ENCODE measurements around the gene VPS33B. TPM values are rescaled to one million over a fixed set of nuclear protein-coding genes. Genes with fewer than 3 reads are reported as not detected.

The VPS33B gene
- total and polyA plus RNA-seq, 2 of the 13 experiments (the other 11 are each of a cell fraction or from before 2014, with no cell fraction given), result 15.8 to 16.5 TPM

DNA sequence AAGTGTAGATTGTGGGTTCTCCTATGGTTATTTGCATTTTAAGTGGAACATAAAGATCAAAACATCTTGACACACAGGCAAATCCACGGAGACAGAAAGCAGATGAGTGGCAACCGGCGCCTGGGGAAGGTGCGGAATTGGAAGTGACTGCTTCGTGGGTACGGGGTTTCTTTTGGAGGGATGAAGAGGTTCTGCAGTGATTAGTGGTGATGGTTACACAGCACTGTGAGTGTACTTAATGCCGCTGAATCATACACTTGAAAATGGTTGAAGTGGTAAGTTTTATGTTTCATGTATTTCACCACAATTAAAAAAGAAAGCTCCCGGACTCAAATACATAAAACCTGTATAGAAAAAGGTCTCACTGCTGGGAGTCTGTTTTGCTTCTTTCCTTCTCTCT is 18.5 kb upstream of the VPS33B start:
- intact Hi-C loops (cut with micrococcal nuclease; ENCODE audit: unreplicated experiment) (no loop called here), in situ Hi-C loops (cut with HindIII; ENCODE audit: extremely low pct_ligation_motif_present, low pct_unique_long_range_greater_than_20kb) (no loop called here)
- no peaks in the 10 kb centered on the region for H3K79me2 ChIP-seq (ENCODE audit: insufficient read depth, low read length)
- 40% methylated on average over 8 of the region's 8 CpGs for WGBS (ENCODE audit: low lambda C conversion rate)
- no peaks in the 10 kb centered on the region for H4K20me1 ChIP-seq (ENCODE audit: insufficient read depth, low read length)
- no peak overlapping the region for H2AFZ ChIP-seq (ENCODE audit: low read length)
- BruUV-seq (replicated peaks), result no TSS peak
- FAIRE-seq (no peak), ATAC-seq (no peak), DNase-seq (ENCODE audit: low spot score) (no peak)
- no peak overlapping the region for H3K4me2 ChIP-seq (ENCODE audit: low read depth, low read length)
- TF ChIP-seq NFRKB (IDR thresholded peaks at IDR 0.05), result no peak
- TF ChIP-seq FOXA1 (IDR thresholded peaks at IDR 0.05), result no peak
- TF ChIP-seq FOXA1 (CRISPR knock-in tag; IDR thresholded peaks at IDR 0.05), result no peak
- TF ChIP-seq ONECUT2 (CRISPR knock-in tag; IDR thresholded peaks at IDR 0.05), result no peak
- no peak for TF ChIP-seq EHMT2 (IDR thresholded peaks at IDR 0.05; ENCODE audit: borderline replicate concordance, low read depth, low read length)
- no peak for TF ChIP-seq NCOA2 (CRISPR knock-in tag; IDR thresholded peaks at IDR 0.05)
- H3K27me3 ChIP-seq (ENCODE audit: control insufficient read depth in 1 of 2, insufficient read depth in 2 of 2, low read length in 2 of 2), result peaks cover 0 to 30% of the 10 kb centered on the region in 2 experiments; a peak in 3 of 5 replicates
- H3K27ac ChIP-seq (ENCODE audit: extremely low read length, insufficient read depth, low read length), result no peak overlapping the region
- H3K9ac ChIP-seq (ENCODE audit: insufficient read depth, low read depth, low read length), result no peak overlapping the region
- no peaks in the 10 kb centered on the region for H3K9me3 ChIP-seq (ENCODE audit: low read length)
- ChIA-PET POLR2A (interaction anchor here (1.5 kb wide), 1 partner anchor 19 kb away, joined by 4 read pairs; the partner anchor contains the start of gene VPS33B), CTCF (ENCODE audit: low intra/inter-chr PET ratio, low total read pairs) (no interaction called here)
- H3K4me3 ChIP-seq (replicated peaks in 1 of 3; ENCODE audit: insufficient read depth in 1 of 3, low read depth in 2 of 3, low read length in 3 of 3), result no peak overlapping the region
- no peaks in the 10 kb centered on the region for H3K36me3 ChIP-seq (replicated peaks in 1 of 2; ENCODE audit: control insufficient read depth in 1 of 2, insufficient read depth in 2 of 2, low read length in 2 of 2)
- no peaks in the 10 kb centered on the region for H3K4me1 ChIP-seq (ENCODE audit: insufficient read depth, low read length)

DNA sequence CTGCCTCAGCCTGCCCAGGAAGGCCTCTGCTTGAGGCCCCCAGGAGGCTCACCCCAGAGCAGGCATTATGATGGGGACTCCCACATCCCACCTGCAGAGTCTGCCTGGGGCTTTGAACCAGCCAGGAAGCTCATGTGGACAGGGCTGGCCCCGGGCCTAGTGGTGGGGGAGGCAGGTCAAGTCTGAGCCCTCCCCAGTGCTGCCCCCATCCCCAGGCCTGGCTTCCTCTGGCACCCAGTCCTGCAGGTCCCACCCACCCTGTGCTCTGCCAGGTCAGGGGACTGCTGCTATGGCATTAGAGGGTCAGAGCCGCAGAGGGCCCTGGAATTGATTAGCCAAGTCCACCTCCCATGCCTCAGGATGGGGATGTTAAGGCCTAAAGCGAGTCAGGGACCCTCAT is 17.6 kb upstream of the VPS33B start:
- H3K9me3 ChIP-seq (ENCODE audit: low read length), result no peaks in the 10 kb centered on the region
- TF ChIP-seq, protein P1, sequence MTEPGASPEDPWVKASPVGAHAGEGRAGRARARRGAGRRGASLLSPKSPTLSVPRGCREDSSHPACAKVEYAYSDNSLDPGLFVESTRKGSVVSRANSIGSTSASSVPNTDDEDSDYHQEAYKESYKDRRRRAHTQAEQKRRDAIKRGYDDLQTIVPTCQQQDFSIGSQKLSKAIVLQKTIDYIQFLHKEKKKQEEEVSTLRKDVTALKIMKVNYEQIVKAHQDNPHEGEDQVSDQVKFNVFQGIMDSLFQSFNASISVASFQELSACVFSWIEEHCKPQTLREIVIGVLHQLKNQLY (CRISPR knock-in tag; IDR thresholded peaks at IDR 0.05), result no peak
- no peak for TF ChIP-seq ZNF619 (CRISPR knock-in tag; IDR thresholded peaks at IDR 0.05)
- TF ChIP-seq MBNL3 (CRISPR knock-in tag; conservative IDR thresholded peaks at IDR 0.05), result no peak
- no peak for TF ChIP-seq FOXK1 (CRISPR knock-in tag; IDR thresholded peaks at IDR 0.05; ENCODE audit: borderline replicate concordance, low read depth)
- no peak for TF ChIP-seq SRY (CRISPR knock-in tag; IDR thresholded peaks at IDR 0.05)
- TF ChIP-seq MAZ (IDR thresholded peaks at IDR 0.05; ENCODE audit: borderline replicate concordance, low read depth, low read length), result no peak
- no peak for TF ChIP-seq MAZ (CRISPR knock-in tag; IDR thresholded peaks at IDR 0.05; ENCODE audit: low read depth)
- TF ChIP-seq GTF2F1 (IDR thresholded peaks at IDR 0.05; ENCODE audit: low read length), result no peak
- no peak for TF ChIP-seq POLR2AphosphoS5 (IDR thresholded peaks at IDR 0.05; ENCODE audit: low read depth, low read length)
- no peak for TF ChIP-seq PAWR (CRISPR knock-in tag; IDR thresholded peaks at IDR 0.05; ENCODE audit: borderline replicate concordance)
- H3K4me2 ChIP-seq (ENCODE audit: low read depth, low read length), result no peak overlapping the region
- H2AFZ ChIP-seq (ENCODE audit: low read length), result no peak overlapping the region
- H4K20me1 ChIP-seq (ENCODE audit: insufficient read depth, low read length), result no peaks in the 10 kb centered on the region
- H3K4me1 ChIP-seq (ENCODE audit: insufficient read depth, low read length), result no peaks in the 10 kb centered on the region
- FAIRE-seq, result no peak
- no peak overlapping the region for H3K27ac ChIP-seq (ENCODE audit: extremely low read length, insufficient read depth, low read length)
- no peak overlapping the region for H3K9ac ChIP-seq (ENCODE audit: insufficient read depth, low read depth, low read length)
- H3K27me3 ChIP-seq (ENCODE audit: control insufficient read depth in 1 of 2, insufficient read depth in 2 of 2, low read length in 2 of 2), result peaks cover 0 to 31% of the 10 kb centered on the region in 2 experiments; a peak in 3 of 5 replicates
- CTCF ChIA-PET (ENCODE audit: low intra/inter-chr PET ratio, low total read pairs), result no interaction called here
- DNase-seq (ENCODE audit: low spot score), result no peak
- POLR2A ChIA-PET, result interaction anchor here (1.5 kb wide), 1 partner anchor 18 kb away, joined by 4 read pairs; the partner anchor contains the start of gene VPS33B
- intact Hi-C loops (cut with micrococcal nuclease; ENCODE audit: unreplicated experiment), result no loop called here
- BruUV-seq (replicated peaks), result no TSS peak
- no peaks in the 10 kb centered on the region for H3K79me2 ChIP-seq (ENCODE audit: insufficient read depth, low read length)
- ATAC-seq, result no peak
- in situ Hi-C loops (cut with HindIII; ENCODE audit: extremely low pct_ligation_motif_present, low pct_unique_long_range_greater_than_20kb), result no loop called here
- WGBS (ENCODE audit: low lambda C conversion rate), result 5% methylated on average over 3 of the region's 3 CpGs
- no peaks in the 10 kb centered on the region for H3K36me3 ChIP-seq (replicated peaks in 1 of 2; ENCODE audit: control insufficient read depth in 1 of 2, insufficient read depth in 2 of 2, low read length in 2 of 2)
- no peak overlapping the region for H3K4me3 ChIP-seq (replicated peaks in 1 of 3; ENCODE audit: insufficient read depth in 1 of 3, low read depth in 2 of 3, low read length in 3 of 3)
